ENCODE measurements around the gene BDKRB2.

BDKRB2 gene

GRCh38 chr14:96274122-96274521, 69.5 kb downstream of the BDKRB2 start:
- in situ Hi-C loops (cut with MboI; ENCODE audit: low sequenced_read_pairs, unreplicated experiment): loop anchor here (10.0 kb wide), 1 partner anchor 179 kb away; no protein-coding TSS in a partner anchor
- no peak for DNase-seq (ENCODE audit: low spot score)
- TF ChIP-seq CTCF (IDR thresholded peaks at IDR 0.05; ENCODE audit: borderline replicate concordance, control extremely low read depth, extremely low read depth, insufficient read depth, missing control alignments): no peak

GRCh38 chr14:96274543-96274942, 69.9 kb downstream of the BDKRB2 start:
- no peak for DNase-seq (ENCODE audit: low spot score)
- in situ Hi-C loops (cut with MboI; ENCODE audit: low sequenced_read_pairs, unreplicated experiment): loop anchor here (10.0 kb wide), 1 partner anchor 180 kb away; no protein-coding TSS in a partner anchor
- TF ChIP-seq CTCF (IDR thresholded peaks at IDR 0.05; ENCODE audit: borderline replicate concordance, control extremely low read depth, extremely low read depth, insufficient read depth, missing control alignments): no peak

GRCh38 chr14:96275177-96276112, 70.8 kb downstream of the BDKRB2 start:
- peak; percentile 81 for DNase-seq (ENCODE audit: low spot score)
- in situ Hi-C loops (cut with MboI; ENCODE audit: low sequenced_read_pairs, unreplicated experiment): loop anchor here (10.0 kb wide), 1 partner anchor 181 kb away; no protein-coding TSS in a partner anchor
- TF ChIP-seq CTCF (IDR thresholded peaks at IDR 0.05; ENCODE audit: borderline replicate concordance, control extremely low read depth, extremely low read depth, insufficient read depth, missing control alignments): peak; percentile 83

- DNase-seq (ENCODE audit: low spot score): no peak
- in situ Hi-C loops (cut with MboI; ENCODE audit: low sequenced_read_pairs, unreplicated experiment): loop anchor here (10.0 kb wide), 1 partner anchor 183 kb away; no protein-coding TSS in a partner anchor
- TF ChIP-seq CTCF (IDR thresholded peaks at IDR 0.05; ENCODE audit: borderline replicate concordance, control extremely low read depth, extremely low read depth, insufficient read depth, missing control alignments): no peak
Observed at GRCh38 chr14:96277890-96278289, 73.3 kb downstream of the BDKRB2 start.

- in situ Hi-C loops (cut with MboI; ENCODE audit: low sequenced_read_pairs, unreplicated experiment): loop anchor here (10.0 kb wide), 1 partner anchor 185 kb away; no protein-coding TSS in a partner anchor
- no peak for TF ChIP-seq CTCF (IDR thresholded peaks at IDR 0.05; ENCODE audit: borderline replicate concordance, control extremely low read depth, extremely low read depth, insufficient read depth, missing control alignments)
- DNase-seq (ENCODE audit: low spot score): no peak
Observed at GRCh38 chr14:96279564-96279963, 74.9 kb downstream of the BDKRB2 start.

- DNase-seq (ENCODE audit: low spot score): no peak
- in situ Hi-C loops (cut with MboI; ENCODE audit: low sequenced_read_pairs, unreplicated experiment): no loop called here
- no peak for TF ChIP-seq CTCF (IDR thresholded peaks at IDR 0.05; ENCODE audit: borderline replicate concordance, control extremely low read depth, extremely low read depth, insufficient read depth, missing control alignments)
Observed at GRCh38 chr14:96280104-96280503, 75.5 kb downstream of the BDKRB2 start.
